ENCODE data around the gene GPR137.
A peak's percentile ranks its signal among the peaks of the same experiment; 100 is the strongest.

Gene GPR137

GRCh38 chr11:64291752-64292459, 6.3 kb downstream of the GPR137 start:
- ChIA-PET CTCF (interaction anchor here (1.0 to 1.4 kb wide), 2 partner anchors 9 to 63 kb away, joined by 3 to 6 read pairs; no protein-coding TSS in a partner anchor), POLR2A (no interaction called here)
- TF ChIP-seq KLF1 (tag by site-specific recombination; IDR thresholded peaks at IDR 0.05) = 0 out of 2 replicates have a peak, but pooled peaks have one; percentile 14
- peak; percentile 26; the same call in 1 of the 2 replicates for TF ChIP-seq EGR2 (tag by site-specific recombination; IDR thresholded peaks at IDR 0.05; ENCODE audit: low read depth)
- peak; percentile 97 for TF ChIP-seq ZFHX2 (tag by site-specific recombination; conservative IDR thresholded peaks at IDR 0.05)
- no peak for TF ChIP-seq MZF1 (tag by site-specific recombination; IDR thresholded peaks at IDR 0.05; ENCODE audit: borderline replicate concordance)
- TF ChIP-seq, protein P1, sequence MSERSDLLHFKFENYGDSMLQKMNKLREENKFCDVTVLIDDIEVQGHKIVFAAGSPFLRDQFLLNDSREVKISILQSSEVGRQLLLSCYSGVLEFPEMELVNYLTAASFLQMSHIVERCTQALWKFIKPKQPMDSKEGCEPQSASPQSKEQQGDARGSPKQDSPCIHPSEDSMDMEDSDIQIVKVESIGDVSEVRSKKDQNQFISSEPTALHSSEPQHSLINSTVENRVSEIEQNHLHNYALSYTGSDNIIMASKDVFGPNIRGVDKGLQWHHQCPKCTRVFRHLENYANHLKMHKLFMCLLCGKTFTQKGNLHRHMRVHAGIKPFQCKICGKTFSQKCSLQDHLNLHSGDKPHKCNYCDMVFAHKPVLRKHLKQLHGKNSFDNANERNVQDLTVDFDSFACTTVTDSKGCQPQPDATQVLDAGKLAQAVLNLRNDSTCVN (tag by site-specific recombination; optimal IDR thresholded peaks at IDR 0.05) = peak; percentile 44
- no peak for TF ChIP-seq ZNF707 (tag by site-specific recombination; IDR thresholded peaks at IDR 0.05)
- H3K4me3 ChIP-seq (ENCODE audit: low read depth, low read length) = peak overlapping the region; percentile 25
- H3K36me3 ChIP-seq (ENCODE audit: control insufficient read depth in 2 of 2, insufficient read depth in 1 of 2, low read length in 2 of 2) = peaks cover 0 to 23% of the 10 kb centered on the region in 2 experiments; a peak in 1 of 3 replicates
- H3K4me1 ChIP-seq (ENCODE audit: control insufficient read depth, insufficient read depth, low read length) = no peaks in the 10 kb centered on the region
- H3K9me3 ChIP-seq (ENCODE audit: control insufficient read depth, insufficient read depth, low read depth, low read length) = no peaks in the 10 kb centered on the region
- no peak overlapping the region; the same call in 1 of the 2 replicates for H3K27ac ChIP-seq (ENCODE audit: extremely low read depth, low read depth, low read length)

- no peaks in the 10 kb centered on the region for H3K9me3 ChIP-seq (ENCODE audit: control insufficient read depth, insufficient read depth, low read depth, low read length)
- ChIA-PET CTCF (interaction anchor here (0.6 to 1.4 kb wide), 4 partner anchors 8 to 86 kb away, joined by 3 to 6 read pairs (median 4); partner anchors contain the start of gene FERMT3), POLR2A (no interaction called here)
- peaks cover 0 to 15% of the 10 kb centered on the region in 2 experiments; a peak in 1 of 3 replicates for H3K36me3 ChIP-seq (ENCODE audit: control insufficient read depth in 2 of 2, insufficient read depth in 1 of 2, low read length in 2 of 2)
- no peak overlapping the region; the same call in 1 of the 2 replicates for H3K4me3 ChIP-seq (ENCODE audit: low read depth, low read length)
- TF ChIP-seq ZBTB17 (tag by site-specific recombination; IDR thresholded peaks at IDR 0.05) (no peak), ZNF157 (tag by site-specific recombination; IDR thresholded peaks at IDR 0.05) (no peak), MZF1 (tag by site-specific recombination; IDR thresholded peaks at IDR 0.05; ENCODE audit: borderline replicate concordance) (no peak), ZNF621 (tag by site-specific recombination; IDR thresholded peaks at IDR 0.05) (no peak), PRDM1 (tag by site-specific recombination; IDR thresholded peaks at IDR 0.05) (no peak), ZNF701 (tag by site-specific recombination; IDR thresholded peaks at IDR 0.05) (no peak), OVOL3 (tag by site-specific recombination; IDR thresholded peaks at IDR 0.05) (no peak), BCL11A (tag by site-specific recombination; IDR thresholded peaks at IDR 0.05; ENCODE audit: low read depth) (no peak), ZBTB10 (tag by site-specific recombination; IDR thresholded peaks at IDR 0.05) (no peak), ZNF184 (tag by site-specific recombination; IDR thresholded peaks at IDR 0.05) (no peak), FEZF1 (tag by site-specific recombination; IDR thresholded peaks at IDR 0.05) (no peak), ZFHX2 (tag by site-specific recombination; conservative IDR thresholded peaks at IDR 0.05) (no peak), ZNF670 (tag by site-specific recombination; IDR thresholded peaks at IDR 0.05; ENCODE audit: low read depth) (no peak), TRIM28 (IDR thresholded peaks at IDR 0.05; ENCODE audit: borderline replicate concordance, low read length) (no peak)
- TF ChIP-seq, protein P2, sequence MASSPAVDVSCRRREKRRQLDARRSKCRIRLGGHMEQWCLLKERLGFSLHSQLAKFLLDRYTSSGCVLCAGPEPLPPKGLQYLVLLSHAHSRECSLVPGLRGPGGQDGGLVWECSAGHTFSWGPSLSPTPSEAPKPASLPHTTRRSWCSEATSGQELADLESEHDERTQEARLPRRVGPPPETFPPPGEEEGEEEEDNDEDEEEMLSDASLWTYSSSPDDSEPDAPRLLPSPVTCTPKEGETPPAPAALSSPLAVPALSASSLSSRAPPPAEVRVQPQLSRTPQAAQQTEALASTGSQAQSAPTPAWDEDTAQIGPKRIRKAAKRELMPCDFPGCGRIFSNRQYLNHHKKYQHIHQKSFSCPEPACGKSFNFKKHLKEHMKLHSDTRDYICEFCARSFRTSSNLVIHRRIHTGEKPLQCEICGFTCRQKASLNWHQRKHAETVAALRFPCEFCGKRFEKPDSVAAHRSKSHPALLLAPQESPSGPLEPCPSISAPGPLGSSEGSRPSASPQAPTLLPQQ (tag by site-specific recombination; IDR thresholded peaks at IDR 0.05) = no peak
- TF ChIP-seq, protein P3, sequence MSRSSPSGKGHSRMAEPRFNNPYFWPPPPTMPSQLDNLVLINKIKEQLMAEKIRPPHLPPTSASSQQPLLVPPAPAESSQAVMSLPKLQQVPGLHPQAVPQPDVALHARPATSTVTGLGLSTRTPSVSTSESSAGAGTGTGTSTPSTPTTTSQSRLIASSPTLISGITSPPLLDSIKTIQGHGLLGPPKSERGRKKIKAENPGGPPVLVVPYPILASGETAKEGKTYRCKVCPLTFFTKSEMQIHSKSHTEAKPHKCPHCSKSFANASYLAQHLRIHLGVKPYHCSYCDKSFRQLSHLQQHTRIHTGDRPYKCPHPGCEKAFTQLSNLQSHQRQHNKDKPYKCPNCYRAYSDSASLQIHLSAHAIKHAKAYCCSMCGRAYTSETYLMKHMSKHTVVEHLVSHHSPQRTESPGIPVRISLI (tag by site-specific recombination; IDR thresholded peaks at IDR 0.05) = no peak
- TF ChIP-seq, protein P4, sequence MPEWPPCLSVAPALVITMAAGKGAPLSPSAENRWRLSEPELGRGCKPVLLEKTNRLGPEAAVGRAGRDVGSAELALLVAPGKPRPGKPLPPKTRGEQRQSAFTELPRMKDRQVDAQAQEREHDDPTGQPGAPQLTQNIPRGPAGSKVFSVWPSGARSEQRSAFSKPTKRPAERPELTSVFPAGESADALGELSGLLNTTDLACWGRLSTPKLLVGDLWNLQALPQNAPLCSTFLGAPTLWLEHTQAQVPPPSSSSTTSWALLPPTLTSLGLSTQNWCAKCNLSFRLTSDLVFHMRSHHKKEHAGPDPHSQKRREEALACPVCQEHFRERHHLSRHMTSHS (tag by site-specific recombination; IDR thresholded peaks at IDR 0.05) = no peak
- no peaks in the 10 kb centered on the region for H3K4me1 ChIP-seq (ENCODE audit: control insufficient read depth, insufficient read depth, low read length)
- H3K27ac ChIP-seq (ENCODE audit: extremely low read depth, low read depth, low read length) = no peak overlapping the region
These were observed 7.0 kb downstream of the GPR137 start for GRCh38 chr11:64292460-64293254.
